HG02610 (cell line): ENCODE data around the gene MARCHF9.
A peak's percentile ranks its signal among the peaks of the same experiment; 100 is the strongest.
"Not testable (repeated sequence)": the region's sequence is repeated elsewhere in the genome, so short reads cannot be mapped to it uniquely, and the experiment has no call there.

Experiments used
- ATAC-seq: cut with Tn5 transposase; IDR thresholded peaks from one replicate; pipeline ENCODE4 v1.9.1; 2021; ENCODE audit warnings: mild to moderate bottlenecking, moderate library complexity; ENCODE audit not compliant: unreplicated experiment

MARCHF9 gene, protein sequence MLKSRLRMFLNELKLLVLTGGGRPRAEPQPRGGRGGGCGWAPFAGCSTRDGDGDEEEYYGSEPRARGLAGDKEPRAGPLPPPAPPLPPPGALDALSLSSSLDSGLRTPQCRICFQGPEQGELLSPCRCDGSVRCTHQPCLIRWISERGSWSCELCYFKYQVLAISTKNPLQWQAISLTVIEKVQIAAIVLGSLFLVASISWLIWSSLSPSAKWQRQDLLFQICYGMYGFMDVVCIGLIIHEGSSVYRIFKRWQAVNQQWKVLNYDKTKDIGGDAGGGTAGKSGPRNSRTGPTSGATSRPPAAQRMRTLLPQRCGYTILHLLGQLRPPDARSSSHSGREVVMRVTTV

DNA sequence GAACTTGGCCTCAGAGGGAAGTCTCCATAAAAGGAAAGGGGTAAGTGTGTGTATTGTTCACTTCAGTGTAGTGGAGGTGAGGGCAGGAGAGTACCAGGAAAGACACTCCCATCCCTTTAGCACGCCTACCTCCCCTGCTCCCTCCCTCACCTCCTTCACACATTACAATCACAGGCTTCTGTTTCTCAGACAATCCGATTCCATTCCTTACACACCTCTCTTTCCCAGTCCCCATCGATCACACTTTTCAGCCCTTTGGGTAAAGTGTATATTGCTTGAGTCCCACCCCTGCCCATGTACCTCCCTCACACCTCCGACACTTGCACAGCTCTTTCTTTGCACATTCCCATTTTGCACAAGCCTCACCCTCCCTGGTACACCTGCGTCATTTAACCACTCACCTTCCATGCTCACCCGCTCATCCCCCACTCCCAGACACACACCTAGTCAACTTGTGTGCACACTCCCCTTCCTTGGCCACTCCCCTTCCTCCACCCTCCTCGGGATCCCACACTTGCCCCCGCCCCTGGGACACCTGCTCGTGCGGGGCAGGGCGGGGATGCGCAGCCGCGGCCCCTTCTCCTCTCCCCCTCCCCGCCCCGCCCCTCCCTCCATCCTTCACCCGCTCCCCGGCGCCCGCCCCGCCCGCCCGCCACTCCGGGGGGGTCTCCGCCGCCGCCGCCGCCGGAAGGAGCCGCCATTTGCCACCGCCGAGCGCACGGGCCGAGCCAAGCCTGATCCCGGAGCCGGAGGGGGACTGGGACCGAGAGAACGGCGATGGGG is at the start of gene MARCHF9:
Gene MARCHF9 (plus strand): TSS at position 693 of the 783 bp plus-strand sequence. CDS start 426 bp downstream, outside the sequence.
- ATAC-seq = peak; percentile 27

DNA sequence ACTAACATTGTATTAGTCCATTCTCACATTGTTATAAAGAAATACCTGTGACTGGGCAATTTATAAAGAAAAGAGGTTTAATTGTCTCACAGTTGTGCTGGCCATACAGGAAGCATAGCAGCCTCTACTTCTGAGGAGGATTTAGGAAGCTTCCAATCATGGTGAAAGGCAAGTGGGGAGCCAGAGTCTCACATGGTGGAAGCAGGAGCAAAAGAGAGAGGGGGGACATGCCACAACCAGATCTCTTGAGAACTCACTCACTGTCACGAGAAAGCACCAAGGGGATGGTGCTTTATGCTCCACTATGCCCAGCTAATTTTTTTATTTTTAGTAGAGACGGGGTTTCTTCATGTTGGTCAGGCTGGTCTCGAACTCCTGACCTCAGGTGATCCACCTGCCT is 47.7 kb upstream of the MARCHF9 start:
- no peak for ATAC-seq

DNA sequence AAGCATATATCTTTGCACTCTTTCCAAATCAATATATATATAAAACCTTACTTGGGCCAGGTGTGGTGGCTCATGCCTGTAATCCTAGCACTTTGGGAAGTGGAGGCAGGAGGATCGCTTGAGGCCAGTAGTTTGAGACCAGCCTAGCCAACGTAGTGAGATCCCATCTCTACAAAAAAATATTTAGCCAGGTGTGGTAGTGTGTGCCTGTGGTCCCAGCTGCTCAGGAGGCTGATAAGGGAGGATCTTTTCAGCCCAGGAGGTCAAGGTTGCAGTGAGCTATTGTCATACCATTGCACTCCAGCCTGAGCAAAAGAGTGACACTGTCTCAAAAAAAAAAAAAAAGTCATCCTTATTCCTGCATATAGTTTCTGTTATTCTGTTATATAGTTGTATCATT is 46.6 kb upstream of the MARCHF9 start:
- ATAC-seq = no peak

DNA sequence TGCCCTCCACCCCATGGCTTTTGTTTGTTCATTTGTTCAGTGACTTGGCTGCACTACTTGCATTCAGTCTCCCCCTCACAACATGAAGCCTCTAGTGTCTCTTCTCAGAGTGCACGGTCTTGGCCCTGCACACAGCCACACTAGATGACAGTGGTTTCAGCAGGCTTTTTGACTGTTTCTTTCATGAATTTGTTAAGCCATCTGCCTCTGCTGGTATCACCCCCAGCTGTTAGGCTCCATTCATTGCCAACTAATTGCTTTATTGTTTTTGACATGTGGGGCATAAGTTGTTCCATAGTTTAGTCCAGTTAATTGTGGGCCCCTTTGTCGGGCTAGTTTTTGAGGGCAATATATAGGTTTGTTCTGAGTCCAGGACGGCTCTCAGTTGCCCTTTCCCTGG is 42.2 kb upstream of the MARCHF9 start:
- no peak for ATAC-seq

DNA sequence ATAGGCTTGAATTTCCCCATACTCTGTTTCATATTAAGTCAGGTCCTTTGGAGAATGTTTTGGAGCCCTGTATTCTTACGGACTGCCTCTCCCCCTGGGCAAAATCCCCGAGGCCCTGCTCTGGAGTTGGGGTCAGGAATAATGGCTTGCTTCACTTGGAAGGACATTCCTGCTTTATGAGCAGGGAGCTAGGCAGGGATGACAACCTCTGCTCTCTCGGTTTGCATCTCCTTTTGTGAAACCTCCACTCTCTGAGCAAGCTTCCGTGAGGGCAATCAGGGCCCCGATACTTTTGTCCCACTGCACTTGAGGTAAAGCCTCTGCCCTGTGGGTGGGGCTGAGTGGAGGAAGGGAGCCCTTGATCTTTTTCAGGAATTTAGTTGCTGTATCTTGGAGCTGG is 41.7 kb upstream of the MARCHF9 start:
- no peak for ATAC-seq

DNA sequence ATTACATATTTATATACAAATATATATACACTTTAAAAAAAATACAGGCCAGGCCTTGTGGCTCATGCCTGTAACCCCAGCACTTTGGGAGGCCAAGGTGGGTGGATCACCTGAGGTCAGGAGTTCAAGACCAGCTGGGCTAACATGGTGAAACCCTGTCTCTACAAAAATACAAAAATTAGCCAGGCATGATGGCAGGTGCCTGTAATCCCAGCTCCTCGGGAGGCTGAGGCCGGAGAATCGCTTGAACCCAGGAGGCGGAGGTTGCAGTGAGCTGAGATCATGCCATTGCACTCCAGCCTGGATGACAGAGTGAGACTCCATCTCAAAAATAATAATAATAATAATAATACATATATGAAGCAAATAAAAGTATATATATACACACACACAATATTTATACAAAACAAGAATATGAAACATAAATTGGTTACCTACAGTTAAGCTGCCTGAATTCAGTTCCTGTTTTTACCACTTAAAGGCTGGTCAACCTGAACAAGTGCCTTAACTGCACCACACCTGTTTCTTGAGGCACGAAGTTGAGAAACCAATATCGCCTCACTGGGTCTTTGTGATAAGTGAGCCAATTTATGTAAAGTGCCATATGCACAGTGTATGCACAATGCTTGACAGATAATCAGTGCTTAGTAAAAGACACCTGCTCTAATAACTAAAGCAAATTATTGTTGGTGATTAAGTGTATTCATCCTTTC is 39.7 kb upstream of the MARCHF9 start:
- ATAC-seq = not testable (repeated sequence)

DNA sequence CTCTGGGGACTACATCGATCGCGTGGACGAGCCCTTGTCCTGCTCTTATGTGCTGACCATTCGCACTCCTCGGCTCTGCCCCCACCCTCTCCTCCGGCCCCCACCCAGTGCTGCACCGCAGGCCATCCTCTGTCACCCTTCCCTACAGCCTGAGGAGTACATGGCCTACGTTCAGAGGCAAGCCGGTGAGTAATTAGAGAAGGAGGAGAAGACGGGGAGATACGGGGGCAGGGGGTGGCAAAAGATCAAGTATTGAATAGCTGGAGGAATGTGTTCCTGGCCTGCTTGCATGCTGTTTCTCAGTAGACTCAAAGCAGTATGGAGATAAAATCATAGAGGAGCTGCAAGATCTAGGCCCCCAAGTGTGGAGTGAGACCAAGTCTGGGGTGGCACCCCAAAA is 39.1 kb upstream of the MARCHF9 start:
- no peak for ATAC-seq

DNA sequence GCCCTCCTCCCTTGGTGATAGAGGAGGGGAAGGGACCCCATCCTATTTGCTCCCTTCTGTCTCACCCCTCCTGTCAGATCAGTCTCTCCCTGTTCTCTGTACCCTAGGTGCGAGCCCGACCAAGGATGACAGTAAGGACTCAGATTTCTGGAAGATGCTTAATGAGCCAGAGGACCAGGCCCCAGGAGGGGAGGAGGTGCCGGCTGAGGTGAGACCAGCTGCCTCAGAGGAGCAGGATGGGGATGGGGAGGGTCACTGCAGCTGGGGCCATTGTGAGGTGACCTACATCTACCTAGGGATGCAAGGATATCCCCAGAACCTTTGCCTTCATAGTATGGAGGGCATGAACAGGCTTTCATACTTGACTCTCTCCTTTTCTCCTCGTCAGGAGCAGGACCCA is 38.6 kb upstream of the MARCHF9 start:
- ATAC-seq = no peak

DNA sequence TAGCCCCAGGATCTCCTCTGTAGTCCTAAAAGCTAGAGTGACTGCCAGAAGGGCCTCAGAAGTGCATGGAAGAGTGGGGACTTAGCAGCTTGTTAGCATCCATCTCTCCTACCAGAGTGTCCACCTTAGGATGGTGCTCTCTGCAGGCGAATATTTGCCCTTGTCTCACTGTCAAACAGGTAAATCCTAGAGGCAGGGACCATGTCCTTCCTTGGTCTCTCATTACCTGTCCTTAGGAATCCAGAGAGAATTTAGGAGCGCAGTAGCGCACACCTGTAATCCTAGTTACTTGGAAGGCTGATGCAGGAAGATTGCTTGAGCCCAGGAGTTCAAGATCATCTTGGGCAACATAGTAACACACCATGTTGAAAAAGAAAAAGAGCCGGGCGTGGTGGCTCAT is 37.8 kb upstream of the MARCHF9 start:
- no peak for ATAC-seq

DNA sequence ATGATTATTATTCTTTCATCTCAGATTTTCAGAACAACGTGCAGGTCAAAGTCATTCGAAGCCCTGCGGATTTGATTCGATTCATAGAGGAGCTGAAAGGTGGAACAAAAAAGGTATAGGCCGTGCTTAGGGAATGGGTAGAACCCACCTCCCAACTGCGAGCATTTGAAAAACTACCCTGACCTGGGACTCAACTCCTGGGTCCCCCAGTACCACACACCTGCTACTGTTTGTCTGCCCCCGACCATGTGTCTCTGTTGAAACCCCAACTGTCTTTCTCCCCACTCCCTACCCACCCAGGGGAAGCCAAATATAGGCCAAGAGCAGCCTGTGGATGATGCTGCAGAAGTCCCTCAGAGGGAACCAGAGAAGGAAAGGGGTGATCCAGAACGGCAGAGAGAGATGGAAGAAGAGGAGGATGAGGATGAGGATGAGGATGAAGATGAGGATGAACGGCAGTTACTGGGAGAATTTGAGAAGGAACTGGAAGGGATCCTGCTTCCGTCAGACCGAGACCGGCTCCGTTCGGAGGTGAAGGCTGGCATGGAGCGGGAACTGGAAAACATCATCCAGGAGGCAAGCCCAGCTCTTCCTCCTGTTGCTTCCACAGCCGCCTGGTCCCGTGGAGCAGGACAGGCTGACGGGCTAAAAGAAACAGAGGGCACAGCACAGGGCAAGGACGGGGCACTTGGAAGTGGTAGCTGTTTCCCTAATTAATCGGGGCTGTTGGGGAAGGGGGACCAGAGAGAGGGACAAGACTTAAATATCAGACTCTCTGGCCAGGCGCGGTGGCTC is 36.9 kb upstream of the MARCHF9 start:
- ATAC-seq = no peak

DNA sequence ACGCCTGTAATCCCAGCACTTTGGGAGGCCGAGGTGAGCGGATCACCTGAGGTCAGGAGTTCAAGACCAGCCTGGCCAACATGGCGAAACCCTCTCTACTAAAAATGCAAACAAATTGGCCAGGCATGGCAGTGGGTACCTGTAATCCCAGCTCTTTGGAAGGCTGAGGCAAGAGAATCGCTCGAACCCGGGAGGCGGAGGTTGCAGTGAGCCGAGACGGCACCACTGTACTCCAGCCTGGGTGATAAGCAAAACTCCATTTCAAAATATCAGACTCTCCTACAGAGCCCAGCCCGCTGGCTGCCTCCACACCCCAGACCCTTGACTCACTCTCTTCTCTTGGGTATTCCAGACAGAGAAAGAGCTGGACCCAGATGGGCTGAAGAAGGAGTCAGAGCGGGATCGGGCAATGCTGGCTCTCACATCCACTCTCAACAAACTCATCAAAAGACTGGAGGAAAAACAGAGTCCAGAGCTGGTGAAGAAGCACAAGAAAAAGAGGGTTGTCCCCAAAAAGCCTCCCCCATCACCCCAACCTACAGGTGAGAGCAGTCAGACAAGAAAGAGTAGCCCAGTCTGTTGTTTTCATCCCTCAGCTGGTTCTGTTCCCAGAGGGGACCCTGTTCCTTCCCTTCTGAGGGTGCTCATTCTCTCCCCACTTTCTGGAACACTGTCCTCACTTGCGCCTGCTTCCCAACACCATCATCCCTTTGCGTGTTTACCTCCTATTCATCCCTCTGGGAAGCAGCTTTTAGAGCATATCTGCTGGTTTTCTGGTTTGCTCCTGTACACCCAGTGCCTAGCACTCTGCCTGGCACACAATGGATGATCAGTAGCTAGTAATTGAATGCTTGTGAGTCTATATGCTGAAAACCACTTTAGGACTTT is 36.0 kb upstream of the MARCHF9 start:
- ATAC-seq = no peak

DNA sequence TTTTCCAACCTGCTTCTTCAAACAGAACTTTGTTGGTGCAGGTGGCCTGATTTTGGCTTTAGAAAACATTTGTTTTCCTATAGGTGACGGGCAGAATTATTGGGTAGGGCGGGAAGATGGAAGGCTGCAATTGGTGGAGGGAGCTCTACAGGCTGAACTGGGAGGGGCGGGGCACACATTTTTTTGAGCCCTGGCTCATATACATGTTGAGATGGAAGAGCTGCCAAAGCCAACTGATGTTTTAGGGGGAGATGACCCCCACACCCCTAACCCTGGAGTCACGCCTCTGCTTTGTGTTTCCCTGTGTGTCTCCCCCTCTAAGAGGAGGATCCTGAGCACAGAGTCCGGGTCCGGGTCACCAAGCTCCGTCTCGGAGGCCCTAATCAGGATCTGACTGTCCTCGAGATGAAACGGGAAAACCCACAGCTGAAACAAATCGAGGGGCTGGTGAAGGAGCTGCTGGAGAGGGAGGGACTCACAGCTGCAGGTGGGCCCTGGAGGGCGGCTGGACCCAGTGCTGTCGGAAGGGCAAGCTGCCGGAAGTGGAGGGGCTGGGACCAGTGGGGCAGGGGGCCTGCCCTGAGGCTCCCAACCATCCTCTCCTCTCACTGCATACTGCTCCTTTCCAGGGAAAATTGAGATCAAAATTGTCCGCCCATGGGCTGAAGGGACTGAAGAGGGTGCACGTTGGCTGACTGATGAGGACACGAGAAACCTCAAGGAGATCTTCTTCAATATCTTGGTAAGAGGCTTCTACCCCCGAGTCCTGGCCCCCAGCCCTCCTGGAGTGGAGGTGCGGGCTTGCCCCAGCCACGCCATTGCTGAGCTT is 34.9 kb upstream of the MARCHF9 start:
- no peak for ATAC-seq

DNA sequence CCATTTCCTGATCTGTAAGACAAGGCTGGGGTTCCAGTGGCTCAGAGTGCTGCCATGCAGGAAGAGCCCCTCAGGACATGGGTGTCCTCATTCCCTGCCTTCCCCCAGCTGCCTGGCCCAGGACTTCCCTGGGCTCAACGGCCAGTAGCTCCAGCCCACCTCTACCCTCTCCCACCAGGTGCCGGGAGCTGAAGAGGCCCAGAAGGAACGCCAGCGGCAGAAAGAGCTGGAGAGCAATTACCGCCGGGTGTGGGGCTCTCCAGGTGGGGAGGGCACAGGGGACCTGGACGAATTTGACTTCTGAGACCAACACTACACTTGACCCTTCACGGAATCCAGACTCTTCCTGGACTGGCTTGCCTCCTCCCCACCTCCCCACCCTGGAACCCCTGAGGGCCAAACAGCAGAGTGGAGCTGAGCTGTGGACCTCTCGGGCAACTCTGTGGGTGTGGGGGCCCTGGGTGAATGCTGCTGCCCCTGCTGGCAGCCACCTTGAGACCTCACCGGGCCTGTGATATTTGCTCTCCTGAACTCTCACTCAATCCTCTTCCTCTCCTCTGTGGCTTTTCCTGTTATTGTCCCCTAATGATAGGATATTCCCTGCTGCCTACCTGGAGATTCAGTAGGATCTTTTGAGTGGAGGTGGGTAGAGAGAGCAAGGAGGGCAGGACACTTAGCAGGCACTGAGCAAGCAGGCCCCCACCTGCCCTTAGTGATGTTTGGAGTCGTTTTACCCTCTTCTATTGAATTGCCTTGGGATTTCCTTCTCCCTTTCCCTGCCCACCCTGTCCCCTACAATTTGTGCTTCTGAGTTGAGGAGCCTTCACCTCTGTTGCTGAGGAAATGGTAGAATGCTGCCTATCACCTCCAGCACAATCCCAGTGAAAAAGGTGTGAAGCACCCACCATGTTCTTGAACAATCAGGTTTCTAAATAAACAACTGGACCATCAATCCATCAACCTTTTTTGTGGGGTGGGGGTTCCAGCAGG is 34.0 kb upstream of the MARCHF9 start:
- ATAC-seq = no peak

DNA sequence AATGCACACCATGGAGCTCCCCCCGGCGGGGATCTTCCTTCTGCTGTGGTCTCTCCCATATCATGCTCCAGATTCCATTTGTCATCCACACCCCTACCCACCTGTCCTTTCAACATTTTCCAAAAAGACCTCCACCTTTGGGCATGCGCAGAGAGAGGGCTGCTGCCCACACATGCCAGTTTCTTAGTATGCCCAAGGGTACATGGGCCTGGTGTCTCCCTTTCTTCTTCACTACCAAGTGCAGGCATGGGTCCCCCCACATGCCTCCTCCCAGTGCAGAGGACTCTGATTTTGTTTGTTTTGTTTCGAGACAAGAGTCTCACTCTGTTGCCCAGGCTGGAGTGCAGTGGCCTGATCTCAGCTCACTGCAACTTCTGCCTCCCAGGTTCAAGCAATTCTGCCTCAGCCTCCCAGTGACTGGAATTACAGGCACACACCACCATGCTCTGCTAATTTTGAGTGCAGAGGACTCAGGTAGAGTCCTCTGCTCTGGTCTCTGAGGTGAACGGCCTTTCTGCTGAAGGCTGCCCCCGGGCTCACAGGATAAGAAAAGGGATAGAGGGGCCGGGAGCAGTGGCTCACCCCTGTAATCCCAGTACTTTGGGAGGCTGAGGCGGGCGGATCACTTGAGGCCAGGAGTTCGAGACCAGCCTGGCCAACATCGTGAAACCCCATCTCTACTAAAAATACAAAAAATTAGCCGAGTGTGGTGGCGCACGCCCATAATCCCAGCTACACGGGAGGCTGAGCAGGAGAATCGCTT is 32.9 kb upstream of the MARCHF9 start:
- ATAC-seq = not testable (repeated sequence)

DNA sequence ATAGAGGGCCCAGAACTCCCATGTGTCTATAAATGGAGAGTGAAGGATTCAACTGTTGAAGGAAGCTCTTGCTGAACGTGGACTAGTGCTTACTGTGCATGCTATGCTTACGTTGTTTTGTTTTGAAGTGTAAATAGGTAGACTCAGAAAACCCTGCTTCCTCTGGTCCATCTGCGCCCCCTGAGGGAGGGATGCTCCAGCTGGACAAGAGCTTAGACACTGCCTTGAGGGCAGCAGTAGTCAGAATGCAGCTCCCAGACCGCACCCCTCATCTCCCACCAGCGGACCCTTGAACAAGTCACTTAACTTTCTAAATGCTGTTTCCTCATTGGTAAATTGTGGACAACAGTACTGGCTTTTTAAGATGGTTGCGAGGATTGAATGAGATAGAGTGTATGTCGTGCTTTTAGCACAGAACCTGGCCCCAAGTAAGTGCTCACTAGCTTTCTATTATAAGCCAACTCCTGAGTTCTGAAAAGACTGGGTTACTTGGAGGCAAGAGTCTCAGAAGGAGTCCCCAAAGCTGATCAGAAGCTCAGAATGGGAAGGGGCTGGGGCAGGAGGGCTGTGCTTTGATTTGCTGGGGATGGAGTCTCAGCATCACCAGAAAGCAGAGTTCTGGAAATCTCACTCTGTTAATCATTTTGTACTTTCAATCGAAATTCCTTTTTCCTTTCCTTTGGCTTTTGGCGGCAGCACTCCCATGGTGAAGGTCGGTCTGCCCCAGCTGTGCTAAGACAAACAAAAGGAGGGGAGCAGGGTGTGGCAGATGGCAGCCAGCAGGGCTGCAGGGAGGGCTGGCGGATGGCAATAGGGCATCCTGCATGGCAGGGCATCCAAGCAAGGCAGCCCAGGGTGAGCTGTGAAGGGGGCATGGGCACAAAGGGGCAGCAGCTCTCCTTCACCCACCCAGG is 31.9 kb upstream of the MARCHF9 start:
- no peak for ATAC-seq

DNA sequence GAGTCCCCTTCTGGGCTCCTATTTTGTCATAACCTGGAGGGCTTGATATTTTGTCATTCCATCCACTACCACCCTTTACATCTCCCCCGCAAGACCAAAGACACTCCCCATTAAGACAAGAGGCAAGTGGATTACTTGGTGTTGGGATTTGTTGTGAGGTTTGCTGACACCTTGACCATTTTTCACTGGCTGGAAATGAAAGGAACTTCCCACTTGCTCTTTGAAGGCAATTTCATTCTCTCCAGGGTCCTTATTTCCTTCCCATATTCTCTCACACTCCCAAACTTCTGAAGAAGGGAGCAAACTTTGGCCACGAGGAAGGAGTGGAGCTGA is 31.3 kb upstream of the MARCHF9 start:
- no peak for ATAC-seq
